Stimulated activated CD4-positive, alpha-beta T cell treated with anti-CD3 and anti-CD28 coated beads, Interleukin-12 subunit alpha, Interleukin-12 subunit beta, amount 100 ng/mL, for 24 hours (primary cell): ENCODE results near the gene FIGNL2.
"Not testable (repeated sequence)": the region's sequence is repeated elsewhere in the genome, so short reads cannot be mapped to it uniquely, and the experiment has no call there.

Source experiments
- DNase-seq, 2 experiments: peaks; one replicate each; pipeline ENCODE4 v3.0.0-alpha.2; 2020; ENCODE audit warnings: low read depth in 2 of 2

Gene FIGNL2, protein sequence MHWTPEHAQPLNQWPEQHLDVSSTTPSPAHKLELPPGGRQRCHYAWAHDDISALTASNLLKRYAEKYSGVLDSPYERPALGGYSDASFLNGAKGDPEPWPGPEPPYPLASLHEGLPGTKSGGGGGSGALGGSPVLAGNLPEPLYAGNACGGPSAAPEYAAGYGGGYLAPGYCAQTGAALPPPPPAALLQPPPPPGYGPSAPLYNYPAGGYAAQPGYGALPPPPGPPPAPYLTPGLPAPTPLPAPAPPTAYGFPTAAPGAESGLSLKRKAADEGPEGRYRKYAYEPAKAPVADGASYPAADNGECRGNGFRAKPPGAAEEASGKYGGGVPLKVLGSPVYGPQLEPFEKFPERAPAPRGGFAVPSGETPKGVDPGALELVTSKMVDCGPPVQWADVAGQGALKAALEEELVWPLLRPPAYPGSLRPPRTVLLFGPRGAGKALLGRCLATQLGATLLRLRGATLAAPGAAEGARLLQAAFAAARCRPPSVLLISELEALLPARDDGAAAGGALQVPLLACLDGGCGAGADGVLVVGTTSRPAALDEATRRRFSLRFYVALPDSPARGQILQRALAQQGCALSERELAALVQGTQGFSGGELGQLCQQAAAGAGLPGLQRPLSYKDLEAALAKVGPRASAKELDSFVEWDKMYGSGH

DNA sequence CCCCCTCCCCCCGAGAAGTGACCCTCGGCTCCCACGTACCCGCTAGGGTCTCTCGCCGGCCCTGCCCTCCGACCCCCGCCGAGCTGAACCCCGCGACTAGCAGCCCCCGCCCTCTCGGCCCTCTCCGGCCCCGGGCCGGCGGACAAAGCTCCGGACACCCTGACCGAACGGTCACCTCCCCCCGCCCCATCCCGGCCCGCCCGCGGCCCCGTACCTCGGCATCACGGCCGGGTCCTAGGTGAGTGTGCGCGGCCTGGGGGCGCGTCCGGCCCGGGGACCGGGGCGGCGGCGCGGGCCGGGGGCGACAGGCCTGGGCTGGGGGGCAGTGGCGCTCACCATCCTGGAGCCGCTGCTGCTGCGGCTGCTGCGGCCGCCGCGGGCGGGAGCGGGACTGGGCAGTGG is at the start of gene FIGNL2:
Gene FIGNL2 (minus strand): TSS at position 393 of the 402 bp plus-strand sequence. CDS start 26,305 bp downstream, outside the sequence.
- DNase-seq: no peak

DNA sequence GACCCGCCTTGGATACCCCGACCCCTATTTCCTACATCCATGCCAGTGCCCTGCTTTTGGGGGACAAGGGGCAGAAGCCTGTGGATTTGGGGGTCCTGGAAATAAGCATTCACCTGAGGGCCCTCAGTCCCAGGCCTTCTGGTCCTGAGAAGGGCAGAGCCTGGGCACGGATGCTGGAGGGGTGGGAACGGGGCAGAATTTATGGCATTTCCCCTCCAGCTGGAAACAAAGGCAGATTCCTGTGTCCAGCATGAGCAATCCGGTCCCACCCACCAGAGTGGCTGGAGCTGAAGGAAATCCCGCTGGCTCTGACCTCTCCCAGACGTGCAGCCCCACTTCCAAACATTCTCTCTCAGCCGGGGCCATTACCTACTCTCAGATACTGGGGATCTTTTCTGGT is 48.7 kb upstream of the FIGNL2 start:
- DNase-seq: no peak

DNA sequence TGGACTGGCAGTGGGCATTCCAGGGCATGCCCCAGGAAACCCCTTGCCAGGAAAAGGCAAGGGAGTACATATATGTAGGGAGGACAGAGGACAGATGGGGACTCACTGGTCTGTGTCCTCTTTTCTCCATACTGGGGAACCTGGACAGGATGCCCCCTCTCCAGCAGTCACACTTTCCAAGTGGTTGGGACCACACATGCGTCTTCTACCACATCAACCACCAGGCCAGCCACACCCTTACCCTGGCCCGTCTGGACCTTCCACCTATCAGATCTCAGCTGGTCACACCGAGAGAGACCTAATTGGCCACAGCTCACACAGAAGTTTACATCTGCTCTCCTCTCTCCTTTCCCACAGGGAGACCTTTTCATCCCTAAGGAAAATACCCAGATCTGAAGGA is 47.7 kb upstream of the FIGNL2 start:
- DNase-seq: no peak

DNA sequence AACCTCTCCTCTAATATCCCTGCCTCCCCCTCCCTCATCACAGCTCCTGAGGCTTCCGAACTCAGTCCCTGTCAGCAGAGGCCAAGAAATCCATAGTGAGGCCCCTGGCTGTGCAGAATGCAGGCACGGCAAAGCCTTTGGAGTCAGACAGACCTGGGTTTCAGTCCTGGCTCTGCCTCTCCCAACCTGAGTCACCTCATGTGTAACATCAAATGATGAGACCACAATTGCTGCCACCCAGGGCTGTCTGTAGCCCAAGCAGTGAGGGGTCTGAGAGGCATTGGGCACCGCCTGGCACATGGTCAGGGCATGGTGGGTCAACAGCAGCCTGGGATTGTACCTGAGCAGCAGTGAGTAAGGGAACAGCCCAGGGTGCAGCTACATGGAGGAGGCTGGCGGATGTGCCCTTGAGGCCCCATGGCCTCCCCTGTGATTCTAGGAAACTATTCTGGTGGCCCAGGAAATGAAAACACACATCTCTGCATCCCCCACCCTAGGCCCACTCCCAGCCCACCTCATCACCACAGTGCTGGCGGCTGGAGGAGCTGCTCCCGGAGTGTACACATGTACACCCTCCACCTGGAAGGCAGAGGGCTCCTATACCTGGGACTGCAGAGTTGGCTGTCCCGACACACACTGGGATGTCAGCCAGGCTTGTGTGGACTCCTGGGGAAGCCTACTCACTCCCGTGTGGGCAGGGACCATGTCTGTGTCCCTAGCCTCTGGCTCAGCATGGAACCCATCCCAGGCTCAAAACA is 47.0 kb upstream of the FIGNL2 start:
- DNase-seq: no peak

DNA sequence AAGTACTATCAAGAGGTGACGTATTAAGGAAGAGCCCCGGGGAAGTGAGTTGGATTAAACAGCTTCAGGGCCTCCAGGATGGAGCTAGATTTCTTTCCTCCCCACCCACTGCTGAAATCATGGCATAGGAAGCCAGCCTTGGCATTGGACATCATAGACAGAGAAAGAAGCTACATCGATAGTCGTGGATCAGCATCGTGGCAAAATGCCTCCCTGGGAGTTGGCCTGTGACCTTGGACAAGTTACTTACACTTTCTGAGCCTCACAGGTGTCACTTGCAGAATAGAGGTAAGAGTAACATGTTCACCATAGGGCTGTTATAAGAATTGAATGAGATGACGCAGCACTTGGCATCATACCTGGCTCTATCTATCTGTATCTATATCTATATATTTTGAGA is 45.3 kb upstream of the FIGNL2 start:
- no peak for DNase-seq

DNA sequence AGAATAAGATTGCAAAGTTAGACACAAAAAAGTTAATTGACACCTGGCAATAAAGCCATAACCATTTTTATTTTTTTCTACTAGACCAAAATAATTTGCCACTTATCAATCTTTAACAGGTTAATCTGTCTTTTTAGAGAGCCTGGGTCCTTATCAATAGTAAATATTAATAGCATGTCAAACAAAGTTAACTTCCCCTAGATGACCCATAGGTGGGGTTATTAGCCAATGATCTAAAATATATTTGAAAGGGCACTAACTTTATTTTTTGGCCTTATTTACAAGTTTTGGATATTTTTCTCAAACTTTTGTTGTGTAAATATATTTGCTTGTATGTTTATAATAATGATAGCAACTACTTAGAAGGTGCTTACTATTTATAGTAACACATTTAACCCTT is 43.3 kb upstream of the FIGNL2 start:
- no peak for DNase-seq

DNA sequence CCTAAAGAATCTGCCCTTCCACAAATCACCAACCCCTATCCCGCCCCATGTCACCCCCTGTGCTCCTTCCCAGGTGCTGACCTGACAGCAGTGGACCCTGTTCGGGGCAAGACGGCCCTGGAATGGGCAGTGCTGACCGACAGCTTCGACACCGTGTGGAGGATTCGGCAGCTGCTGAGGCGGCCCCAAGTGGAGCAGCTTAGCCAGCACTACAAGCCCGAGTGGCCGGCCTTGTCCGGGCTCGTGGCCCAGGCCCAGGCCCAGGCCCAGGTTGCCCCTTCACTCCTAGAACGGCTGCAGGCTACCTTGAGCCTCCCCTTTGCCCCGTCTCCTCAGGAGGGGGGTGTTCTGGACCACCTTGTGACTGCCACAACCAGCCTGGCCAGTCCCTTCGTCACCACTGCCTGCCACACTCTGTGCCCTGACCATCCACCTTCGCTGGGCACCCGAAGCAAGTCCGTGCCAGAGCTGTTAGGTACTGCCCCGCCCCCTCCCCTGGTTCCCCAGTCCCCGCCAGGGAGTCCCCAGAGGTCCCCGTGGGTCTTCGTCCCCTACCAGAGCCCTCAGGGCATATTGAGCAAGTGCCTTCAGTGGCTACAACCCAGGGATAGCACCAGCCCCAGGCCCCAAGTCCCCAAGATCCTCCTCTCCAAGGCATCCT is 42.1 kb upstream of the FIGNL2 start:
- DNase-seq: no peak

DNA sequence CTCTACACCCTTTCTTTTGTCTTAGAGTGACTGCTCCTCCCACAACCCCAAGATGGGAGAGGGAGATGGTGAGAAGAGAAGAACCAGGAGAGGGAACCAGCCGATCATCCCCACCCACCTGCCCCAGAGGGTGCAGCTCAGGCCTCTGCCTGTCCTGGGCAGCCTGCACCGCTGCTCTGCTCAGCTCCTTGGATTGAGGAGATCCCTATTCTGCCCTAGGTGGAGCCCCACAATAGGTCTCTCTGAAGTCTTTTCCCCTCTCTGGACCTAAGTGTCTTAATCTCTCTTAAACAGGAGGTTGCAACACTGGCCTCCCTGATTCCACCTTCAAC is 41.6 kb upstream of the FIGNL2 start:
- DNase-seq: no peak

DNA sequence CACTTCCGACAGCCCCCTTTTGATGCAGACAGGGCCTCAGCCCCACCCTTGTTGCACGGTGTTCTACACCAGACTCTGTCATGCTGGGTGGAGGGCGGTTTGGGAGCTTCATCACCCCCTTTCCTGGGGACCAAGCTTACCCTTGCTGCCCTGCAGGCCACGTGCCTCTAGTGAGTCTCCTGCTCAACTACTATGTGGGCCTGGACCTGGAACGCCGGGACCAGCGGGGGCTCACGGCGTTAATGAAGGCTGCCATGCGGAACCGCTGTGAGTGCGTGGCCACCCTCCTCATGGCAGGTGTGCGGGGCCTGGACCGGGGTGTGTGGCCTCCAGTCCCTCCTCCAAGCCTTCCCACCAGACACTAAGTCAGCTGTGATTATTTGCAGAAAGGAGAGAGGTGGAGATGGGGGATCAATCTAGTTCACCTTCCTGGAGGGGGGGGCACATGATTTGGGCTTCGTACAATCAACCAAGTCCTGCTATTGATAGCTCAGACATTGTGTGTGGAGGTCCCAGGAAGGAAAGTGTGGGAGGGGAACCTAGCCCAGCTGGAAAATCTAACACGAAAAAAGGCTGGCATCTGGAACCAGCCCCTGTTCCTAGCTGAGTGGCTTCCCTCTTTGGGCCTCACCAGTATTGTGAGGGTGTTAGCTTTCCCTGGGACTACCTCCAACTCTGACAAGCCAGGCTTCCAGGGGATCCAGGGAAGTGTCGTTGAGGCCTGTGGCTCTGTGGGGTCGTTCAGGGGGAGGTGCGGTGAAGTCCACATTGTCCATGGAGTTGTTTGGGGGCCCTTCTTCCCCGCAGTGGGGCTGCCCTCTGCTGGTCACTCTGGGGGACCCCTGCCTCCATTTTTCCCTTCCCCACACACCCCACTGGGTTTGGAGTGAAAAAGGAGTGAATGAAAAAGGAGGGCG is 41.0 kb upstream of the FIGNL2 start:
- DNase-seq: no peak

DNA sequence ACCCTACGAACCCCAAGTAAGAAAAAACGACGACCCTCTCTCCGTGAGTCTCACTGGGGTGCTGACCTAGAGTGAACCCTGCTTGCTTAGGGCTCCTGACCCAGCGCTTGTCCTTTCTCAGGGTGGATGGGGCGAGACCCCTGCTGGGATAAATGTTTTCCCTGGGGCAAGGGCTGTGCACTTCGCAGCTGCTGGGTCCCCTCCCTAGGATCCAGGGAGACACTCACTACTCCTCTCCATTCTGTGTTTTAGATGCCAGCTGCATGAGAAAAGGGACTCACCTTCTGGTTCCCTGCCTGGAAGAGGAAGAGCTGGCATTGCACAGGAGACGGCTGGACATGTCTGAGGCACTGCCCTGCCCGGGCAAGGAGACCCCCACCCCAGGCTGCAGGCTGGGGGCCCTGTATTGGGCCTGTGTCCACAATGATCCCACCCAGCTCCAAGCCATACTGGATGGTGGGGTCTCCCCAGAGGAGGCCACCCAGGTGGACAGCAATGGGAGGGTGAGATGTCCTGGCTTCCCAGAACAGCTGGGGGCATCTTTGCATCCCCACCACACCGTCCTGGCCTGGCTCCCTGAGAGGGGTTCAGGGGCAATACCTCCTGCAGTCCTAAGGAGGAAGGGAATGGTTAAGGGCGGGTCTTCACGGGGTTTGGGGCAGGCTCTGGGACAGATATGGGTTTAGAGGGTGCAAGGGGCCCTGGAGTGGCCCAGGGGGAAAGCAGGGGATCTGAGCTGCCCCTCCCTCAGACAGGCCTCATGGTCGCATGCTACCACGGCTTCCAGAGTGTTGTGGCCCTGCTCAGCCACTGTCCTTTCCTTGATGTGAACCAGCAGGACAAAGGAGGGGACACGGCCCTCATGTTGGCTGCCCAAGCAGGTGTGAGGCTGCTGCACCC is 40.0 kb upstream of the FIGNL2 start:
- no peak for DNase-seq

DNA sequence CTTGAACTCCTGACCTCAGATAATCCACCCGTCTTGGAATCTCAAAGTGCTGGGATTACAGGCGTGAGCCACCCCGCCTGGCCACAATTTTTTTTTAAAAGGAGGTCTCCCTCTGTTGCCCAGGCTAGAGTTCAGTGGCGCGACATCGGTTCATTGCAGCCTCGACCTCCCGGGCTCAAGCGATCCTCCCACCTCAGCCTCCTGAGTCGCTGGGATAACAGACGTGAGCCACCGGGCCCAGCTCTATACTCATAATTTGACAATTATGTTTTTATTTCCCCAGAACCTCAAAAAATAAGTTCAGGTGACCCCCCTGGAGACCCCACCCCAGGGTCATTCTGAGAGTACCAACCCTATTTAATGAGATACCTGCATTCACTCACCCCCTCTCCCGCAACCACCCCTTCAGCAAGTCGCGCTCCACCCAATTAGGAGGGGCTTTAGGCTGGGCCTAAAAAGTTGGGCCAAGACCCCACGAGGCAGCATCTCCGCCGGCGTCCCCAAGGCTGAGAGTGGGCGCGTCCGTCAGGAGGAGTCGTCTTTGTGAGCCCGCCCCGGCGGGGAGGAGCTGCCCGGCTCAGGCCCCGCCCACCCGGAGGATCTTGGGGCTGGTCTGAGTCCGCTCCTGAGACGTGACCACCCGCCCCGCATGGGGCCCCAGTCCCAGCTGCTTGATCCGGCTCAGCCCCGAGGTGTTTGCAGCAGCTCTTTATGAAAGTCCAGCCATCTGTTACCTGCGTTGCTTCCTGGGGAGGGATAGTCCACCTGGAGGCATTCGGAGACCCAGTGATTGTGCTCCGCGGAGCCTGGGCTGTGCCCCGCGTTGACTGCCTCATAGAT is 39.2 kb upstream of the FIGNL2 start, which contains the start of gene ANKRD33:
Gene ANKRD33 (plus strand): TSS at position 628 of the 840 bp plus-strand sequence. CDS start 84 bp downstream, at position 712.
- DNase-seq: no peak

DNA sequence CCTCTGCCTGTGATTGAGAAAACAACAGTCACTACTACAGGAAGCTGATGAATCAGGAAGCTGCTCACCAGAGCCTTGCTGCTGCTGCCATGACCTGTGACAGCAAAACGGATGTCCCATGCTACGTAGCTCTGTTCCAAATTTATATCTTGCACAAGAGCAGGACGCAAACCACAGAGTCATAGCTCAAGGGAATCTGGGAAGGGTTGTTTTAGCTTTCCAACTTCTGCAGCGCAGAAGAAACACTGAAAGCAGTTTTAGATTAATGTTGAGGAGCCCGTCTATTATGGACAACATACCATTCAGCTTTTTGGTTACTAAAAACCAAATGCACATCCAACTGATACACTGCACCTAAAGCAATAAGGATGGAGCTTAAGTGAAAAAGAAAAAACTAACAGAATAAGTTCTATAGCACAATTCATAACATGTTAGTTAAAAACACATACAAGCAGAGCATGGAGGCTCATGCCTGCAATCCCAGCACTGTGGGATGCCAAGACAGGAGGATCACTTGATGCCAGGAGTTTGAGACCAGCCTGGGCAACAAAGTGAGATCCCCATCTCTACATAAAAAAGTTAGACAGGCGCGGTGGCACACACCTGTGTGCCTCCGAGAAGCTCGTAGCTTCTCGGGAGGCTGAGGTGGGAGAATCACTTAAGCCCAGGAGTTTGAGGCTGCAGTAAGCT is 37.6 kb upstream of the FIGNL2 start:
- DNase-seq: no peak

DNA sequence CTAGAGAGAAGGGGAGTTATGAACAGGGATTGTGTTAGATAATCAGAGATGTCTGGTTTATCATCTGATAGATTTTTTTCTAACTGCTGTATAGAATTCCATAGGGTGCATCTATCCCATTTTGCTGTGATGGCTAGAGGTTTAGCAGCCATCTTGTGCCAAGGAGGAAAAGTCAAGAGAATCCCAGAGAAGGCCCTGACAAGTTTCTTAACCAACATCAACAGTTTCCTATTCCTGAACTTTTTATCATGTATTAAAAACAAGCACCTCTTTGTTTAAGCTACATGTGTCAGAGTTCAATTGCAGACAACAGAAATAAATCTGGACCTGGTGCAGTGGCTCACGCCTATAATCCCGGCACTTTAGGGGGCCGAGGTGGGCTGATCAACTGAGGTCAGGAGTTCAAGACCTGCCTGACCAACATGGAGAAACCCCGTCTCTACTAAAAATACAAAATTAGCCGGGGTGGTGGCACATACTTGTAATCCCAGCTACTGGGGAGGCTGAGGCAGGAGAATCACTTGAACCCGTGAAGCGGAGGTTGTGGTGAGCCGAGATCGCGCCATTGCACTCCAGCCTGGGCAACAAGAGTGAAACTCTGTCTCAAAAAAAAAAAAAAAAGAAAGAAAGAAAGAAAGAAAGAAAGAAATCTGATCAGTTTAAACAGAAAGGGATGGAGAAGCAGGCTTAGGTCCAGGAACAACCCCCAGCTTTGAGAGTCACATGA is 36.9 kb upstream of the FIGNL2 start:
- not testable (repeated sequence) for DNase-seq

DNA sequence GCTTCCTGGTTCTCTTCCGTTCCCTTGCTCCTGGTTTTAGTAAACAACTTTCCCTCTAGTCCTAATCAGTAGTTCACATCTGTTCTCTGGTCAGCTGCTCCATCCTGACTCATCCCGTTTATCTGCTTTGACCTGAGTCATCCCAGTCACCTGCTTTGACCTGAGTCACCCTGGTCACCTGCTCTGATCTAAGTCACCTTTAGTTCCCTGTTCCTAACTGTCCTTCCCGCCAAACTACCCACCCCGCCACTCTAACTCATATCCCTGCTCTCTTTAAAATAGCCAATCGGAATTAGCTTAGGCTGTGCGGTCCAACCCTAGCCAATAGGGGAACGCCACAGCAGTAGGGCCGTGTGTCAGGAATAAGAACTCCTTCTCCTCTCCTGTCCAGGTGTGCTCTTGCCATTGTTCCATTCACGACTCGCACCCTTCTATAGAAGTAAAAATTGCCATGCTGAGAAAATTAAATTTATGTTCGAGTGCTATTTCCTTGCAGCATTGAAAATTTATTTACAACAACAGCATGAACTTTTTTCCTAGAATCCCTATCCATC is 36.2 kb upstream of the FIGNL2 start:
- DNase-seq: no peak

DNA sequence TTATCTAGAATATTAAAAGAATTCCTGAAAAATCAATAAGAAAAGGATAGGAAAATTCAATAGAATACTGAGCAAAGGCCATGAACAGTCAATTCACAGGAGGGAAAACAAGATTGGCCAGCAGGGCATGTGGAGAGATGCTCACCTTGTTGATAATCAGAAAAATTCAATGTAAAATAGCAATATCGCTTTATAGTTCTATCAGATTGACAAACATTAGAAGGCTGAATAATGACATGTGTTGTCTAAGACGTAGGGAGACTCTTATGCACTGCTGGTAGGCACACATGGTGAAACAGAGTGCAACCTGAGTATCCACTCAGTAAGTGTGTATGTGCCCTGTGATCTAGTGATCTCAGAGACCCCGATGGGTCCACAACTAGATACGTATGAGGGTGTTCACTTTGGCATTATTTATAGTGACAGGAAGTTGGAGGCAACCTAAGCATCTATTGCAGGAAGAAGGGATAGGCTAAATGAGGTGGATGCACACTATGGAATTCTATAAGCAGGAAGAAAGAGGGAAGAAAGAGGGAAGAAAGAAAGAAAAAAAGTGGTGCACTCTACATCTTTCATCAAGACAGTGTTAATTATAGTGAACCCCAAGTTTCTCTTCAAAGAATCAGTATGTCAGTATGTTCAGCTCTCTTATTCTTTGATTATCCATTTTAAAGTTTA is 35.6 kb upstream of the FIGNL2 start:
- DNase-seq: no peak

DNA sequence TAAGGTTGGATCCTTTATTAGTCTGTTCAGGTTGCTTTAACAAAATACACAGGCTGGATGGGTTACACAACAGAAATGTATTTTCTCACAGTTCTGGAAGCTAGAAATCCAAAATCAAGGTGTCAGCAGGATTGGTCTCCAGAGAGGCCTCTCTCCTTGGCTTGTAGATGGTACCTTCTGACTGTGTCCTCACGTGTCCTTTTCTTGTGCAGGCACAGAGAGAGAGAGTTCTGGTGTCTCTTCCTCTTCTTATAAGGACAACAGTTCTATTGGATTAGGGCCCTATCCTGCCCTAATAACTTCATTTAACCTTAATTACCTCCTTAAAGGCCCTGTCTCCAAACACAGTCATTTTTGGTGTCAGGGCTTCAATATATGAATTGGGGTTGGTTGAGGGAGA is 34.8 kb upstream of the FIGNL2 start:
- no peak for DNase-seq

DNA sequence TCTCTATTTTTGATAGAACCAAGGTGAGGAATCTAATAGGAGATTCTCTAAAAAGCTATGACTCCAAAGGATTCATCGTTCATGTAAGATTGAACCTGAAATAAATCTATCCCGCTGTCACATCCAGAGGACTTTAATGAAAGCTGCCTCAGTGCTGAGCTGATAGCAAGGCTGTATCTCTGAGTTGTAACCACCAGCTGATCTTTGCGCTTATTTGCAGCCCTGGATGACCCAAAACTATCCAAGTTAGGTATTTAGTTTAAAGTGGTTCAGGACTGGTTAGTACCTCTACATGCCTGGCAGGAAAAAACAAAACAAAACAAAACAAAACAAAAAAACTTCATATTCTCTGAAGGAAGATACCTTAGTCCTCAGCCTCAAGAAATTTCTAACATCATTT is 30.6 kb upstream of the FIGNL2 start:
- DNase-seq: no peak
